Activated CD4-positive, alpha-beta T cell treated with anti-CD3 and anti-CD28 coated beads, Interleukin-2, amount 50 U/mL, for 16 hours (primary cell): Measurements from ENCODE around the gene ERAP2.

ENCODE experiments used
- DNase-seq: peaks from one replicate; pipeline ENCODE4 v3.0.0-alpha.2; 2020

Gene ERAP2

DNA sequence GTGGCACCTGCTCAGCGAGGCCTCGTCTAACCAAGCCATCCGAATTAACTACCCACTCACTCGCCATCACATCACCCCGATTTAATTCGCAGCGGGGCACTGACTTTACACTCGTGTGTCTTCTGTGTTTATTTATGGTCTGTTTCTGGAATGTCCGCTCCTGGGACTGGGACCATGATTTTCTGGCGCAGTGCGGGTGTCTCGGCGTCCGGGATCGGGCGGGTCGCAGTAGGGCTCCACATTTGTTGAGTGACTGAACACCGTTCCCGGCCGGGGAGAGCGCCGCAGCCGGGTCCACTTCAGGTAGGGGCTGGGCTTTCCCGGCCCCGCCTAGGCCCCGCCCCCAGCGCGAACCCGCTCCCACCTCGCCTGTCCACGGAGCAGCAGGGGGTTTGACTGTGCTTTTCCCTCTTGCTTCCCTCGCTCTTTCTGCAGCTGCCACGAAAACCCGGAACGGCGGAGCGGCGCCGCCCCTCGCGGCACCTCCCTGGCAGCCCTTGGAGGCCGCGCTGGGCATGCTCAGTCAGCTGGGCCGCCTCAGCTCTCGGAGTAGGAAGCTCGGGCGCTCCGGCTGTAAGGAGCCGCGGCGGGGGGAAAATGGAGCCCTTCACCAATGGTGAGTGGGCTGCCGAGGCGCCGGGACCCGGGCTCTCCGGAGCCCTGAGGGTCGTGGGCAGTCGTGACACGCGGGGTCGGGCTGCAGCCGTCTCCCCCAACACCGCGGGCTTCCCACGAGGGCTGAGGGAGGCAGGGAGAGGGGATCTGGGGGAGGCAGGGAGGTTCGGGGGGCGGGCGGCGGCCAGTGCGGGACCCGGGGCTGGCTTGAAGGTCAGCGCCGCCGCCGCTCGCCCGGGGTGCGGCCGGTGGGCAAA is 59.5 kb downstream of the ERAP2 start, which contains the start of gene LNPEP:
TSS of gene LNPEP (plus strand) at position 522 of the 872 bp plus-strand sequence. CDS start at position 598, 76 bp downstream.
- DNase-seq = peak; percentile 98

DNA sequence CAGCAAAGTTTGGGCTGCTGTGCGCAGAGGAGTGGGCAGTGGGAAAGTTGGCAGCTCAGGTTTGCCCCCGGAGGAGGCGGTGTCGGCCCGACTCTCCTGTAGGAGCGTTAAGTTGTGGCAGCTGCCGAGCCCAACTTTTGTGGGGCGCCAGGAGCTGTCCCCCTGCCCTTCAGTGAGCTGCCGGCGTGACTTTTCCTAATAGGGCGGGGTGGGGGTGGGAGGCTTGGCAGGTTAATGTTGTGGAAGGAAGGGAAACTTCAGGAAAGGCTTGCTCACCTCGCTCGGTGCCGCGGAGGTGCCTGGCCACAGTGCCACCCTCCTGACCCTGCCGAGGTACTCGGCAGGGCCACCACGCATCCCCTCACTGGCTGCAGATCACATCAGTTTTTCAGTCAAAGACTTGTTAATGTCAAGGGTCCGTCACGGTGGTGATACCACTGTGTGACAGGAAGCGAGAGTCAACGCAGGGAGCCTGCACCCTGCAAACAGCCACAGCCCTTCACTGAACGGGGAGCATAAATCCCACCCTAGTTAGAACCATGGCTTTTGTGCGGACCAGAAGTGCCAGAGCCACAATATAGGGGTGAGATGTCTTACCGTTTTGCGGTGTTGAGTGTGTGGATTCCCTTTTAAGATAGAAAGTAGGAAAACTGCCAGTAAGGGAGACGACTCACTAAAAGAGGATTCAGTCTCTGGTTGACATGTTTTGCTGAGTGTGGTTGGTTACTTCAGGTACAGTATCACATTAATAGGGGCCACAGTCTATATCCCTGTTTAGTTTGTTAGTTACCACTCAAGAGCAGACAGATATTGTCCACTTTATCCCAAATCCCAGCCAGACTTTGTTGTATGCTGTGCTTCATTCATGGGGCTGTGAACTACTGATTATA is 60.4 kb downstream of the ERAP2 start:
- DNase-seq = peak; percentile 62

DNA sequence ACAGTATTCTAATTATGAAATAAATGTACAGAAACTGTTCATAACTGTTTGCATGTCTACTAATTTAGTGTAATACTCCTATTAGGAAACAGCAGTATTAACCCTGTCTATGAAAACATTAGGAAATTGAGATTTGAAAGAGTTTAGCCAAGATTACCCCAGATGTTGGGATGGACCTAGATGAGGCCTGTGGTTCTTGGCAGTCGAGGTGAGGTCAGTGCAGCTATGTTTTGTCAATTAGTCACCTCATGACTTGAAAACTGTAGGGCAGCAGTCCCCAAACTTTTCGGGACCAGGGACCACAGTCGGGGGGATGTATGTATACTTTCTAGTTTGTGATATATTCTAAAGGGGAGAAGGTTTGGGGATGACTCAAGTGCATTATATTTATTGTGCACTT is 64.3 kb downstream of the ERAP2 start:
- no peak for DNase-seq

DNA sequence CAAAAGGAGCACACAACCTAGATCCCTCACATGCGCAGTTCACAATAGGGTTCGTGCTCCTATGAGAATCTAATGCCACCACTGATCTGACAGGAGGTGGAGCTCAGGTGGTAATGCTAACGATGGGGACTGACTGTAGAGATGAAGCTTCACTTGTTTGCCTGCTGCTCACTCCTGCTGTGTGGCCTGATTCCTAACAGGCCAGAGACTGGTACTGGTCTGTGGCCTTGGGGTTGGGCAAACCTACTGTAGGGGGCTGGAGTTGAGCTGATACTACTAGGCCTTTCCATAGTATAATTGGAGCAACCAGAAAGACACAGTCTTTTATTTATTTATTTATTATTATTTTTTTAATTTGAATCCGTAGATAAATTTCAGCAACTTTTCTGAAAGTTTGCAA is 64.8 kb downstream of the ERAP2 start:
- DNase-seq = no peak

DNA sequence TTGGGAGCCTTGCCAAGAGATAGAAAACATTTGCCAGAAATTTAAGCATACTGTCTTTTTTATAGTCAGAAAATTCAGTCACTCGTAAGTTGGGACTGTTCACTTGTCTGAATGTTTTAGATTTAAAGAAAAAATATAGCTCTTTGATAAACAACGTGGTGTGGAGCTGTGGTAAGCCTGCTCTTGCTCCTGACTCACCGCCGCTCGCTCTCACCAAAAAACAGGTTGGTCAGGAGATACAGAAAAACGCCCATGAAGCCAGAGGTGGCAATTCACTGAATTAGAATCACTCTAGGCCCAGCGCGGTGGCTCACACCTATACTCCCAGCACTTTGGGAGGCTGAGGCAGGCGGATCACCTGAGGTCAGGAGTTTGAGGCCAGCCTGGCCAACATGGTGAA is 65.8 kb downstream of the ERAP2 start:
- DNase-seq = no peak

DNA sequence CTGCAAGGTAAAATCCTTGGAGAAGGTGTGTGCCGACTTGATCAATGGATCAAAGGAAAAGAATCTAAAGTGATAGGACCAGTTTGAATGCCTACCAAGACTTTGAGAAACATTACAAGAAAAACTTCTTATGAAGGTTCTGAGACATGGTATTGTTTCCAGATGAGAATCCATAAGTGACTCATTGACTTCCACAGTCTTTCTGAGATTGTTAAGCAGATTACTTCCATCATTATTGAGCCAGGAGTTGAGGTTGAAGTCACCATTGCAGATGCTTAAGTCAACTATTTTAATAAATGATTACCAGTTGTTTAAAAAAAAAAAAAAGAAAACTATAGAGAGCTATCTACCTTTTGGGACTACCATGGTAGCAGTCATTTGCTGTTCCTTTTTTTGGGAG is 66.6 kb downstream of the ERAP2 start:
- DNase-seq = no peak

DNA sequence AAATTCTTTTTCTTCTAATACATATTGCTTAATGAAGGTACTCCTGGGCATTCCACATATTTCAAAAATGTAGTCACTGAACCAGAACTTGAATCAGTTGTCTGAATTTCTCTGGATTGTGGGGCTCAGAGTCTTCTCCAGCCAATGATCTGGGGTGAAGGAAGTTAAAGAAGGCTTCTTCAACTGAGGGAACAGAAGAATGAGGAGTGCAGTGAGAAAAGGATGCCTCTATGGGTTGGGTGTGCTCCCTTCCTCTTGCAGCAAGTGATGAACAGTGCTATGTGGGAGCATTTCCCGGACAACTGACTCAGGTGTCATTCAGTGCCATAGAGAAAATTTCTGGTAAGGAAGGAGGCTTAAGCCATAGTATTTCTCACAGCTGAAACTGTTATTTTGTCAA is 67.5 kb downstream of the ERAP2 start:
- no peak for DNase-seq

DNA sequence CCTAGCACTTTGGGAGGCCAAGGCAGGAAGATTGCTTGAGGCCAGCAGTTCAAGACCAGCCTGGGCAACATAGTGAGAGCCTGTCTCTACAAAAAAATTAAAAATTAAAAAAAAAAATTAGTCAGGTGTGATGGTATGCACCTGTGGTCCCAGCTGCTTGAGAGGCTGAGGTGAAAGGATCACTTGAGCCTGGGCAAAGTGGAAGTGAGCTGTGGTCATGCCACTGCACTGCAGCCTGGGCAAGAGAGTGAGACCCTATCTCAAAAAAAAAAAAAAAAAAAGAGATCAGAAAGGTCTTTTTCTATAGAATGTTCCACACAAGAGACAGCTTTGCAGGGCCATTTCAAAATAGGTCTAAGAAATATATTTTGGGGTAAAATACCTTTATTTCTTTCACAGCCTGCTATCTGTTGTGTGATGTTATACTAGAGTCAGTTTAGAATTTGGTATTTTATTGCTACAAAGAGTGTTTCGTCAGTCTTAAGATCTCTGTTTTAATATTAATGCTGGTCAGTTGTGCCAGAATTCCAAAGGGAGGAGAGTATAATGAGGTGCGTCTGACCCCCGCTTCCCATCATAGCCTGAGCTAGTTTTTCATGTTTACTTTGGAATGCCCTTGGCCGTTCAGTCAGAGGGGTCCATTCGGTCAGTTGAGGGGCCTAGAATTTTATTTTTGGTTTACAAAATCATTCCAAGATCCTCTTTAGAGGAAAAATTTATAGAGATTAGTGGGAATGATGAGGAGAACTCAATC is 69.0 kb downstream of the ERAP2 start:
- DNase-seq = no peak

DNA sequence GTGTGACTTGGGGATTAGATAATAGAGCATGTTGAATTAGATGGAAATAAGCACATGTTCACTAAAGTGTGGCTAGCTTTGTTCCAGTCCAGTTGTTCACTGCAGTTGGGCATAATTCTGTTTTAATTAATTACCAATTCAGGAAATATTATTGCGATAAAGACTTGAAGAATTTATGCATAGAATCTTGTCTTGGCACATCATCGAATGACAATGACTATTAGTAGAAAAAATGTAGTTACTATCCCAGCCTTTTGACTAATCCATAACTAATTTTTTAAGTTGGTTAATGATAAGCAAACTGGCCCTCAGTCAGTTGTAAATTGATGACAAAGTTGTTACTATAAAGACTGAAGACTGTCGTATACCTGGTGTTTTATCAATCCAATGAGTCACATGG is 70.1 kb downstream of the ERAP2 start:
- no peak for DNase-seq

DNA sequence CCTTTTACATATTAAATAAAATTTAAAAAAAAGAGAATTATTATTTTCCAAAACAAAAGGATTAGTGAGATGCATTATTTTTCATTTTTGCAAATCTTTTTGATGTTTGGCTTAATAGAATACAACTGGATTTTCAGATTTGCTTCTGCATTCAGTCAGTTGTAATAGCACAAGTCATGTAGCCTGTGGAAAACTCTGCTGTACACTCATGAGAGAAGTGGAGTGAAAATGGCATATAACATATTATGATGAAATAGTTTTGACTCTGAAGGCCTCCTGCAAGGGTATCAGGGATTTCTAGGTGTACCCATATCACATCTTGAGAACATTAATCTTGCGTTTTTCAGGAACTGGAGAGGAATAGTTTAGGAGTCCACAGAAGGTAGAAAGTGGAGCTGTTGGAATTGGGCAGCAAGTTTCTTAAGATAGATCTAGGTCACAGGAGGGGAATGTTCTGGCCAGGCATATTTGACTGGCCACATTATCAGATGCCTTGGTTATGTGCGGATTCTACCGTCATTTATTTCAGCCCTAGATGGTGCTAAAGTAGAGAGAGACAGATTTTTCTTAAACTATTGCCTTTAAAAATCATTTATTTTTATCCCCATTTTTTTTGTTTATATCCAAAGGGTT is 75.9 kb downstream of the ERAP2 start:
- no peak for DNase-seq

DNA sequence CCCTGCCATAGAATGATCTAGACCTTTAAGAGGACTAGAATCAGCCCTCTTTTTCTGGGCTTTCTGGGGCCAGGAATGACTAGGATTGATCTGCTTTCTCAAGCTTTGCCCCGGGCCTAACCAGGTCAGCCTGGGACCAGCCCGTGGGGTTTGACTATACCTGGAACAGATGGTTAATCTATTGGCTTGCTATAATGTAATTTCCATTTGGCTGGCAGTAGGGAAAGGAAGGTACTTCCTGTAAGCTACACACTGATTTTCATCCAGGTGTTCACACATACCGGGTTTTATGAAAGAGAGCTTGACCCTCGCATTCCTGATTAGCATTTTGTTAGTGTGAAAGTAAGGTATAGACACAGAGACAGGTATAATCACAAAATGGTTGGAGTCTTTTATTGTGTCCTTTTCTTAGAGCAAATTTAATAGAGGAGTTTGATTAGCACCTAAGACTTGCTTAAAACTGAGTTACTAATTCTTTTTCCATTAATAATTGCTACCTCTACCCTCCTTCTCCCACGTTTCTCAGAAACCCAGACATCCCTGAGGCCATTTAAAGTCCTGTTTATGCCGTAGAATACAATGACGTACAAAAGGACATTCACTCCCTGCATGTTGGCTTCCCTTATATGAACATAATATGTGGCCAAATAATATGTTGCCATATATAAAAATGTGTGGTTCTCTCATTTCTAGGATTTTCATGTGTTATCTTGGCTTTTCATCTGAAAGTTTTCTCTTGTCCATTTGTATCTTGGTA is 76.9 kb downstream of the ERAP2 start:
- no peak for DNase-seq

DNA sequence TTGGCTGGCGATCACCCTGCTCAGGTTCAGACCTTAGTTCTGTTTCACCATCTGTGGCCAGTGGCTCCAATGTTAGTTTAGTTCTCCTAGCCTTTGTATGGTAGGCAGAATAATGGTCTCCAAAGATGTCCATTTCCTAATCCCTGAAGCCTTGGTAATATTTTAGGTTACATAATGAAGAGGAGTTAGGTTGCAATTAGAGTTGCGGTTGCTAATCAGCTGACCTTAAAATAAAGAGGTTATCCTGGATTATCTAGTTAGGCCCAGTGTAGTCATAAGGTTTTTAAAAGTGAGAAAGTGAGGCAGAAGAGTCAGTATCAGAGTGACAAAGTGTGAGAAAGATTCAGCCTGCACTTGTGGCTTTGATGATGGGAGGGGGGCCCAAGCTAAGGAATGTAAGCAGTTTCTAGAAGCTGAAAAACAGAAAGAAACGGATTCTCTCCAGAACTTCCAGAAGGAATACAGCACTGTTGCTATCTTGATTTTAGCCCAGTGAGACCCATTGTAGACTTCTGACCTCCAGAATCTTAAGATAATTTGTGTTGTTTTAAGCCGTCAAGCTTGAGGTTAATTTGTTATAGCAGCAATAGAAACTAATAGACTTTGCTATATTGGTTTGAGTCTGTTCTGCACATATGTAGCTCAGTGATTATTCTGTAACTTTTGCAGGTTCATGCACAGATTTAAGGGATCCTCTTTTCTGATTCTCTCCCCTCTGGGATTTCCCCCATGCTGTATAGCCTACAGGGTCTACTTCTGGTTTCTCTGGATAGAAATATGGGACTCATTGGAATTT is 81.2 kb downstream of the ERAP2 start:
- DNase-seq = peak; percentile 78

DNA sequence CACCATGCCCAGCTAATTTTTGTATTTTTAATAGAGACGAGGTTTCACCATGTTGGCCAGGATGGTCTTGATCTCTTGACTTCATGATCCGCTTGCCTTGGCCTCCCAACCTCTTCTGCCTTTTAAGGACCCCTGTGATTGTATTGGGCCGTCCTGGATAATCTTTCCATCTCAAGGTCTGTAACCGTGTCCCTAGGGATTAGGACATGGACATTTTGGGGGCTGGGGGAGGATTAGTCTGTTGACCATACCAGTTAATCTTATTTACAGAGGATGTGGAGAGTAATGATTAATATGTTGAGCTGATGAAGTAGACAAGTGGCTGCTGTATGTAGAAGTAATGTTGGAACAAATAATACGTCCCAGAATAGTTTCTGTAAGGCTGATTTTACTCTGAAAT is 82.7 kb downstream of the ERAP2 start:
- DNase-seq = no peak

DNA sequence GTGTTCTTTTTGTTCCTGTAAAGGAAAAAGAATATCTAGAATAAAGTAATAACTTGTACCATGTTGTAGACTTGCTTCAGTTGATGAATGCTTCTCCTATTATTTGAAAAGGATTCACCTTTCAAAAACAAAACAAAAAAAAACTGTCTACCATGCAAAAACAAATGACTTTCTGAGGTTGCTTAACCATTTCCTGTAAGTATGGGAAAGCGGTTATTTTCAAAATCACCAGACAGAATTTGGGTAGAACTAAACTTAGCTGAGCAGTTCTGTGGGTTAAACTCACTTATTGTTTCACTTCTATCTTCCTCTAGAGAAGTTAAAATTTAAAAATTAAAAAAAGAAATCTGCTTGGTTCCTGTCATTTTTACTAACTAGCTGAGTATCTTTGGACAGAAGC is 84.8 kb downstream of the ERAP2 start:
- DNase-seq = peak; percentile 80

DNA sequence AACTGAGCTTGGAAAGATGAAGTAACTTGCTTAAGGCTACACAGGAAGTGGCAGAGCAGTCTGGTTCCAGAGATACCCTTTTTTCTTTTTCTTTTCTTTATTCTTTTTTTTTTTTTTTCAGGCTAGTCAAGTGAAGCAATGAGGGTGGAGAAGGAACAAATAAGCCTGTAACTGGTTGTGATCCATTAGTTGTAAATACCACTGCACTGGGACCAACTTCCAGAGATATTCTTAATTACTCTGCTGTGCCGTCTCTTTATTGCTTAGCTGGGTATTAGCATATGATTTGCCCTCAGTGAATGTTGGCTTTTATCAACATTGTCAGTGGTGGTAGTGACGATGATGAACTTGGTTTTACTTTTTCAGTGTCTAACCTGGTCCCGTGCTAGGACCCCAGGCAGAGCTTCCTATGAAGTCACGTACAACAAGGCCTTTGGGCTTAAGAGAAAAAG is 86.3 kb downstream of the ERAP2 start:
- no peak for DNase-seq

DNA sequence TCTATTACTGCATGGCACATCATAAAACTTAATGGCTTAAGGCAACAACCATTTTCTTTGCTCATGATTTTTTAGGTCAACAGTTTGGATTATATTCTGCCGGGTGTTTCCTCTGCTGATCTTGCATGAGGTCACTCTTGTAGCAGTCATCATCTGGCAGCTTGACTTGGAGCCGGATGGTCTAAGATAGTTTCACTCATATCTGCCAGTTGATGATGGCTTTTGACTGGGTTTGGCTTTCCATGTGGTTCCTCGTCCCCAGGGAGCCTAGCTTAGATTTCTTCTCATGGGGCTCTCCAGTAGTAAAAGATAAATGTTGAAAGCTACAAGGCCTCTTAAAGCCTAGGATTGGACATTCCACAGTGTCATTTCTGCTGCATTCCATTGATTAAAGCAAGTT is 87.0 kb downstream of the ERAP2 start:
- DNase-seq = peak; percentile 38

DNA sequence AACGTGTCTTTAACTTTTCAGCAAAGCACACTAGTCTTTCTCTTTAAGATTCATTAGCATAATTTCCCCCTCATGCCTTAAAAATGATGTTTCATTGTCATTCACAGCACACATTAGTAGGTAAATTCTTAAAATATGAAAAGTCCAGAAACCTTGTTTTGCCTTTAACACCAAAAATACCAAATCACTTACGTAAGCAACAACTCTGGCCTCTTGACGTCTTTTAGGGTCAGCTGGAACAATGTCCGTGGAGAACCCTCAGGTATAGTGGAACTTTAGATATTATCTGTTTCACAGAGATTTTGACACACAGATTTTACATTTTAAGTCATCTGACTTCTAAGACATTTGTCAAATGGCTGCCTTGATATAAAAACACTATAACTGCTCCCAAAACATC is 90.5 kb downstream of the ERAP2 start:
- DNase-seq = no peak

DNA sequence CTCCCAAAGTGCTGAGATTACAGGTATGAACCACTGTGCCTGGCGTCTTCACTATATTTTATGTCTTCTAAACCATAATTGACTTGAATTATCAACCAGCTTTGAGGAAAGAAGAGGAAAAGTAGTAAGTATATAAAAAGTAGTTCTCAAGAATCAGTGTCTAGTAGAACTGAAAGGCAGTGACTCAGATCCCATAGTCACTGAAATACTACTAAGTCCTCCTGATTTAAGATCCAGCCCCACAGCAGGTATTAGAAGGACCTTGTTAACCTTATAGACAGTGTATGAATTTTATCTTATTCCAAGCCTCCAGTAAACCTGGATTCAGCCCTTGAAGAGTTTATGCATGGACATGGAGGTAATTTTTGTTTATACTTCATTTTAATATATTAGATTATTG is 91.1 kb downstream of the ERAP2 start:
- no peak for DNase-seq

DNA sequence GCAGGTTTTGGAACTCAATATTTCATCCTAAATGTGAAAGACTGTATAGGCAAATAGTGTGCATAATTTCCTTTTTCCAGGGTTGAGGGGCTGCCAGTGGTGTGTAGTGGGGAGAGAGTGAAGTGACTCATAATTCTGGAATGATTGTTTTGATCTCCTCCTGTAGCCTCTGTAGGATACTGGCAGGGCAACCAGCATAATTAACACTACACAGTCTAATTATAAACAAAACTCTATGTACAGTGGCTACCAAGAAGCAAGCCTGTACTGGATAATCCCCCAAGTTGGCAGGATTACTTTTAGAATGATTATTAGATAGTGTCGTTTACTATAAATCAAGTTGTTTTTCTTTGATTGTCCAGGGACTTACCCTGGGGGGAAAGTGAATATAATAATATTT is 91.8 kb downstream of the ERAP2 start:
- DNase-seq = no peak

DNA sequence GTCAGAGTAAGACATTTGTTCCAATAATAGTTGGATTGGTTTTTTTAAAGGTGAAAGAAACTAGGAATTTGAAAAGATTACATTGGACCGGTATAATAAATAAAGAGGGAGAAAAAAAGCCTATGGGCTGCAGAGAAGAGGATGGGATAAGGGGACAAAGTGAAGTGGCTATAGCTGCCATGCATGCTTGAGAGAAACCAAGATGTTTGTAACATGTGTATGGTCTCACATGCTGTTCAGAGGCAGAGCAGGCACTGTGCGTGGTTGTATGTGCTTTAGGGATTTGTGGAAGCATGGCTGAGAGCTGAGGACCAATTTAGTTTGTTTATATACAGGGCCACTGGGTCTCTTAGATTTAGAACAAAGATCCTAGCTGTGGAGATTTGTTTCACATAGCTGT is 92.3 kb downstream of the ERAP2 start:
- no peak for DNase-seq
